Measurements from ENCODE around the gene HLF. TPM values are rescaled to one million over a fixed set of nuclear protein-coding genes. Genes with fewer than 3 reads are reported as not detected.

The HLF gene
- total RNA-seq, 1 experiment from 2014 or later = 0.13 TPM

DNA sequence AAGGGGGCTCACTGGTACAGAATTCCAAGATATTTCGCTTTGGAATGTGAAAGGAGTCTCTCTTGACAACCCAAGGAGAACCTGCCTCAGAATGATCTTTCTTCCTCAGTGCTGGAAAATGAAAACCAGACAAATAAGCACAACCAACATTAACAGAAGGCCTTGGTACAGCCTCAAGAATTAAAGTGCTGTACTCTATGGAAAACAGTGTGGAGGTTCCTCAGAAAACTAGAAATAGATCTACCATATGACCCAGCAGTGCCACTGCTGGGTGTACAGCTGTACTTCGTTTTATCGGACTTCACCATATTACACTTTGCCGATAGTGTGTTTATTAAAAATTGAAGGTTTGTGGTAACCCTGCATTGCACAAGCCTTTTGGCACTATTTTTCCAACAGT, 25.2 kb downstream of the HLF start:
- Histone ChIP-seq H3K9me3 (ENCODE audit: control insufficient read depth, insufficient read depth, low read depth, low read length) (no peaks in the 10 kb centered on the region), H3K36me3 (ENCODE audit: control insufficient read depth, insufficient read depth, low read length) (no peaks in the 10 kb centered on the region; the same call in 1 of the 2 replicates), H3K4me3 (ENCODE audit: low read depth in 2 of 2, low read length in 2 of 2) (no peak overlapping the region), H3K4me1 (ENCODE audit: control insufficient read depth, insufficient read depth, low read length) (no peaks in the 10 kb centered on the region), H3K27me3 (ENCODE audit: control insufficient read depth, insufficient read depth, low read length) (peaks cover 4% of the 10 kb centered on the region), H3K27ac (ENCODE audit: low read length) (no peak overlapping the region)
- TF ChIP-seq SIN3A (IDR thresholded peaks at IDR 0.05; ENCODE audit: borderline replicate concordance, insufficient read depth, low read depth, low read length) (no peak), POLR2AphosphoS5 (IDR thresholded peaks at IDR 0.05; ENCODE audit: low read depth, low read length) (no peak), TCF7L2 (IDR thresholded peaks at IDR 0.05; ENCODE audit: low read depth, low read length) (no peak)
- TF ChIP-seq, protein P1, sequence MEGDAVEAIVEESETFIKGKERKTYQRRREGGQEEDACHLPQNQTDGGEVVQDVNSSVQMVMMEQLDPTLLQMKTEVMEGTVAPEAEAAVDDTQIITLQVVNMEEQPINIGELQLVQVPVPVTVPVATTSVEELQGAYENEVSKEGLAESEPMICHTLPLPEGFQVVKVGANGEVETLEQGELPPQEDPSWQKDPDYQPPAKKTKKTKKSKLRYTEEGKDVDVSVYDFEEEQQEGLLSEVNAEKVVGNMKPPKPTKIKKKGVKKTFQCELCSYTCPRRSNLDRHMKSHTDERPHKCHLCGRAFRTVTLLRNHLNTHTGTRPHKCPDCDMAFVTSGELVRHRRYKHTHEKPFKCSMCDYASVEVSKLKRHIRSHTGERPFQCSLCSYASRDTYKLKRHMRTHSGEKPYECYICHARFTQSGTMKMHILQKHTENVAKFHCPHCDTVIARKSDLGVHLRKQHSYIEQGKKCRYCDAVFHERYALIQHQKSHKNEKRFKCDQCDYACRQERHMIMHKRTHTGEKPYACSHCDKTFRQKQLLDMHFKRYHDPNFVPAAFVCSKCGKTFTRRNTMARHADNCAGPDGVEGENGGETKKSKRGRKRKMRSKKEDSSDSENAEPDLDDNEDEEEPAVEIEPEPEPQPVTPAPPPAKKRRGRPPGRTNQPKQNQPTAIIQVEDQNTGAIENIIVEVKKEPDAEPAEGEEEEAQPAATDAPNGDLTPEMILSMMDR (IDR thresholded peaks at IDR 0.05) = no peak
- TF ChIP-seq, protein P2, sequence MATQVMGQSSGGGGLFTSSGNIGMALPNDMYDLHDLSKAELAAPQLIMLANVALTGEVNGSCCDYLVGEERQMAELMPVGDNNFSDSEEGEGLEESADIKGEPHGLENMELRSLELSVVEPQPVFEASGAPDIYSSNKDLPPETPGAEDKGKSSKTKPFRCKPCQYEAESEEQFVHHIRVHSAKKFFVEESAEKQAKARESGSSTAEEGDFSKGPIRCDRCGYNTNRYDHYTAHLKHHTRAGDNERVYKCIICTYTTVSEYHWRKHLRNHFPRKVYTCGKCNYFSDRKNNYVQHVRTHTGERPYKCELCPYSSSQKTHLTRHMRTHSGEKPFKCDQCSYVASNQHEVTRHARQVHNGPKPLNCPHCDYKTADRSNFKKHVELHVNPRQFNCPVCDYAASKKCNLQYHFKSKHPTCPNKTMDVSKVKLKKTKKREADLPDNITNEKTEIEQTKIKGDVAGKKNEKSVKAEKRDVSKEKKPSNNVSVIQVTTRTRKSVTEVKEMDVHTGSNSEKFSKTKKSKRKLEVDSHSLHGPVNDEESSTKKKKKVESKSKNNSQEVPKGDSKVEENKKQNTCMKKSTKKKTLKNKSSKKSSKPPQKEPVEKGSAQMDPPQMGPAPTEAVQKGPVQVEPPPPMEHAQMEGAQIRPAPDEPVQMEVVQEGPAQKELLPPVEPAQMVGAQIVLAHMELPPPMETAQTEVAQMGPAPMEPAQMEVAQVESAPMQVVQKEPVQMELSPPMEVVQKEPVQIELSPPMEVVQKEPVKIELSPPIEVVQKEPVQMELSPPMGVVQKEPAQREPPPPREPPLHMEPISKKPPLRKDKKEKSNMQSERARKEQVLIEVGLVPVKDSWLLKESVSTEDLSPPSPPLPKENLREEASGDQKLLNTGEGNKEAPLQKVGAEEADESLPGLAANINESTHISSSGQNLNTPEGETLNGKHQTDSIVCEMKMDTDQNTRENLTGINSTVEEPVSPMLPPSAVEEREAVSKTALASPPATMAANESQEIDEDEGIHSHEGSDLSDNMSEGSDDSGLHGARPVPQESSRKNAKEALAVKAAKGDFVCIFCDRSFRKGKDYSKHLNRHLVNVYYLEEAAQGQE (IDR thresholded peaks at IDR 0.05; ENCODE audit: insufficient read depth in 1 of 2, low read depth in 2 of 2, low read length in 1 of 2) = no peak
- DNase-seq (ENCODE audit: low read depth, low spot score) (no peak), ATAC-seq (no peak)
- in situ Hi-C loops (cut with HindIII; ENCODE audit: low pct_unique_long_range_greater_than_20kb, low sequenced_read_pairs) = no loop called here
- intact Hi-C loops (cut with micrococcal nuclease; ENCODE audit: unreplicated experiment) = loop anchor here (10.0 kb wide), 1 partner anchor 65 kb away; no protein-coding TSS in a partner anchor
- CTCF ChIA-PET = no interaction called here
- no TSS peak for BruUV-seq (replicated peaks)
- POLR2A ChIA-PET = no interaction called here

DNA sequence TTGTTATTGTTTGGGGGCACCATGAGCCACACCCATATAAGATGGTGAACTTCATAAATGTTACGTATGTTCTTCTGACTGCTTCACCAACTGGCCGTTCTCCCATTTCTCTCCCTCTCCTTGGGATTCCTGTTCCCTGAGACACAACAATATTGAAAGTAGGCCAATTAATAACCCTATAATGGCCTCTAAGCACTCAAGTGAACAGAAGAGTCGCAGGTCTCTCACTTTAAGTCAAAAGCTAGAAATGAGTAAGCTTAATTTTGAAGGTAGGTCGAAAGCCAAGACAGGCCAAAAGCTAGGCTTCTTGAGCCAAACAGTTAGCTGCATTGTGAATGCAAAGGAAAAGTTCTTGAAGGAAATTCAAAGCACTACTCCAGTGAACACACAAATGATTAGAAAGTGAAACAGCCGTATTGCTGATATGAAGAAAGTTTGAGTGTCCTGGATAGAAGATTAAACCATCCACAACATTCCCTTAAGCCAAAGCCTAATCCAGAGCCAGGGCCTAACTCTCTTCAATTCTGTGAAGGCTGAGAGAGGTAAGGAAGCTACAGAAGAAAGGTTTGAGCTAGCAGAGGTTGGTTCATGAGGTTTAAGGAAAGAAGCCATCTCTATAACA, 25.8 kb downstream of the HLF start:
- Histone ChIP-seq H3K4me1 (ENCODE audit: control insufficient read depth, insufficient read depth, low read length) (no peaks in the 10 kb centered on the region), H3K27ac (ENCODE audit: low read length) (no peak overlapping the region), H3K4me3 (ENCODE audit: low read depth in 2 of 2, low read length in 2 of 2) (no peak overlapping the region), H3K9me3 (ENCODE audit: control insufficient read depth, insufficient read depth, low read depth, low read length) (no peaks in the 10 kb centered on the region), H3K27me3 (ENCODE audit: control insufficient read depth, insufficient read depth, low read length) (peaks cover 4% of the 10 kb centered on the region), H3K36me3 (ENCODE audit: control insufficient read depth, insufficient read depth, low read length) (no peaks in the 10 kb centered on the region; the same call in 1 of the 2 replicates)
- DNase-seq (ENCODE audit: low read depth, low spot score) (no peak), ATAC-seq (no peak)
- intact Hi-C loops (cut with micrococcal nuclease; ENCODE audit: unreplicated experiment) (loop anchor here (10.0 kb wide), 1 partner anchor 64 kb away; no protein-coding TSS in a partner anchor), in situ Hi-C loops (cut with HindIII; ENCODE audit: low pct_unique_long_range_greater_than_20kb, low sequenced_read_pairs) (no loop called here)
- no TSS peak for BruUV-seq (replicated peaks)
- TF ChIP-seq, protein P2 (IDR thresholded peaks at IDR 0.05; ENCODE audit: insufficient read depth in 1 of 2, low read depth in 2 of 2, low read length in 1 of 2) = no peak
- TF ChIP-seq POLR2AphosphoS5 (IDR thresholded peaks at IDR 0.05; ENCODE audit: low read depth, low read length) (no peak), TCF7L2 (IDR thresholded peaks at IDR 0.05; ENCODE audit: low read depth, low read length) (no peak), SIN3A (IDR thresholded peaks at IDR 0.05; ENCODE audit: borderline replicate concordance, insufficient read depth, low read depth, low read length) (no peak)
- TF ChIP-seq, protein P1 (IDR thresholded peaks at IDR 0.05) = no peak
- POLR2A ChIA-PET = no interaction called here
- CTCF ChIA-PET = no interaction called here

Data from Panc1 (cell line).